ENCODE measurements around the gene AGAP2. TPM values are rescaled to one million over a fixed set of nuclear protein-coding genes. Genes with fewer than 3 reads are reported as not detected.

The AGAP2 gene
- total and polyA plus RNA-seq, 2 of the 13 experiments (the other 11 are each of a cell fraction or from before 2014, with no cell fraction given), result 0.38 to 0.45 TPM

DNA sequence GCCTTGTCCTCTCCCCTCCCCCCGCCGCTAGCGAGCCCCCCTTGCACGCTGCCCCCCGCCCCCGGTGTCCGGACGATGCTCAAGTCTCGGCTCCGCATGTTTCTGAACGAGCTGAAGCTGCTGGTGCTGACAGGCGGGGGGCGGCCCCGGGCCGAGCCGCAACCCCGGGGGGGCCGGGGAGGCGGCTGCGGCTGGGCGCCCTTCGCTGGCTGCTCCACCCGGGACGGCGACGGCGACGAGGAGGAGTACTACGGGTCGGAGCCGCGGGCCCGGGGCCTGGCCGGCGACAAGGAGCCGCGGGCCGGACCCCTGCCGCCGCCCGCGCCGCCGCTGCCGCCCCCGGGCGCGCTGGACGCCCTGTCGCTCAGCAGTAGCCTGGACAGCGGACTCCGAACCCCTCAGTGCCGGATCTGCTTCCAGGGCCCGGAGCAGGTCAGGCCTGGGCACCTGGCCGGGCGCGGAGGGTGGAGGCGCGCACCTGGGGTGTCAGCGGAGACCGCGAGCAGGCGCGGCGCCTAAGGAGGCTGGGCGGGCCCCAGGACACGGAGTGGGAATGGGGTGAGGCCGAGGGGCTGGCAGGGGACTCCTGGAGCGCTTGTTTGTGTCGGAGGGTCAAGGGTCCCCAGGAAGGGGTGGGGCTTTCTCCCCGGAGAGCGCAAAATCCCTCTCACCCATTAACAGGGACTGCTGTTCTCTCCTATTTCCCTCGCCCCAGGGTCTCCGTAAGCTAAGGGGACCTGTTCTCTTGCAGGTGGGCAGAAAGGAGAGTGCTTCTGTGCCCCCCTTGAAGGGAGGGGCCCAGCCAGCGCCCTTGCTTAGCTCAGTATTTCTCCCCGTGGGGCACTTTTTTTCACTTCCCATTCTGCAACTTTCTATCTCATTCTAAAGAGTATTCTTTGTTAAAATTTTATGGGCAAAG is 17.2 kb upstream of the AGAP2 start (continued):
- TF ChIP-seq ZNF660 (CRISPR knock-in tag; IDR thresholded peaks at IDR 0.05; ENCODE audit: borderline replicate concordance, low read depth) (no peak), HDAC1 (CRISPR knock-in tag; IDR thresholded peaks at IDR 0.05) (peak; percentile 81), ZMAT3 (CRISPR knock-in tag; conservative IDR thresholded peaks at IDR 0.05) (no peak), FOSL2 (CRISPR knock-in tag; IDR thresholded peaks at IDR 0.05) (0 out of 2 replicates have a peak, but pooled peaks have one; percentile 12), HOXA3 (CRISPR knock-in tag; IDR thresholded peaks at IDR 0.05) (peak; percentile 66), ZNF263 (CRISPR knock-in tag; IDR thresholded peaks at IDR 0.05) (no peak), JARID2 (CRISPR knock-in tag; IDR thresholded peaks at IDR 0.05; ENCODE audit: insufficient replicate concordance) (no peak), ESRRA (CRISPR knock-in tag; IDR thresholded peaks at IDR 0.05; ENCODE audit: low read depth) (peak; percentile 5; the same call in 1 of the 2 replicates), TCF12 (IDR thresholded peaks at IDR 0.05) (no peak), TCF12 (CRISPR knock-in tag; IDR thresholded peaks at IDR 0.05) (0 out of 2 replicates have a peak, but pooled peaks have one; percentile 56), ZNF556 (CRISPR knock-in tag; IDR thresholded peaks at IDR 0.05; ENCODE audit: borderline replicate concordance) (peak; percentile 69; the same call in 1 of the 2 replicates)
- TF ChIP-seq, protein P1, sequence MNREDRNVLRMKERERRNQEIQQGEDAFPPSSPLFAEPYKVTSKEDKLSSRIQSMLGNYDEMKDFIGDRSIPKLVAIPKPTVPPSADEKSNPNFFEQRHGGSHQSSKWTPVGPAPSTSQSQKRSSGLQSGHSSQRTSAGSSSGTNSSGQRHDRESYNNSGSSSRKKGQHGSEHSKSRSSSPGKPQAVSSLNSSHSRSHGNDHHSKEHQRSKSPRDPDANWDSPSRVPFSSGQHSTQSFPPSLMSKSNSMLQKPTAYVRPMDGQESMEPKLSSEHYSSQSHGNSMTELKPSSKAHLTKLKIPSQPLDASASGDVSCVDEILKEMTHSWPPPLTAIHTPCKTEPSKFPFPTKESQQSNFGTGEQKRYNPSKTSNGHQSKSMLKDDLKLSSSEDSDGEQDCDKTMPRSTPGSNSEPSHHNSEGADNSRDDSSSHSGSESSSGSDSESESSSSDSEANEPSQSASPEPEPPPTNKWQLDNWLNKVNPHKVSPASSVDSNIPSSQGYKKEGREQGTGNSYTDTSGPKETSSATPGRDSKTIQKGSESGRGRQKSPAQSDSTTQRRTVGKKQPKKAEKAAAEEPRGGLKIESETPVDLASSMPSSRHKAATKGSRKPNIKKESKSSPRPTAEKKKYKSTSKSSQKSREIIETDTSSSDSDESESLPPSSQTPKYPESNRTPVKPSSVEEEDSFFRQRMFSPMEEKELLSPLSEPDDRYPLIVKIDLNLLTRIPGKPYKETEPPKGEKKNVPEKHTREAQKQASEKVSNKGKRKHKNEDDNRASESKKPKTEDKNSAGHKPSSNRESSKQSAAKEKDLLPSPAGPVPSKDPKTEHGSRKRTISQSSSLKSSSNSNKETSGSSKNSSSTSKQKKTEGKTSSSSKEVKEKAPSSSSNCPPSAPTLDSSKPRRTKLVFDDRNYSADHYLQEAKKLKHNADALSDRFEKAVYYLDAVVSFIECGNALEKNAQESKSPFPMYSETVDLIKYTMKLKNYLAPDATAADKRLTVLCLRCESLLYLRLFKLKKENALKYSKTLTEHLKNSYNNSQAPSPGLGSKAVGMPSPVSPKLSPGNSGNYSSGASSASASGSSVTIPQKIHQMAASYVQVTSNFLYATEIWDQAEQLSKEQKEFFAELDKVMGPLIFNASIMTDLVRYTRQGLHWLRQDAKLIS (CRISPR knock-in tag; IDR thresholded peaks at IDR 0.05), result 0 out of 2 replicates have a peak, but pooled peaks have one; percentile 32
- TF ChIP-seq, protein P2, sequence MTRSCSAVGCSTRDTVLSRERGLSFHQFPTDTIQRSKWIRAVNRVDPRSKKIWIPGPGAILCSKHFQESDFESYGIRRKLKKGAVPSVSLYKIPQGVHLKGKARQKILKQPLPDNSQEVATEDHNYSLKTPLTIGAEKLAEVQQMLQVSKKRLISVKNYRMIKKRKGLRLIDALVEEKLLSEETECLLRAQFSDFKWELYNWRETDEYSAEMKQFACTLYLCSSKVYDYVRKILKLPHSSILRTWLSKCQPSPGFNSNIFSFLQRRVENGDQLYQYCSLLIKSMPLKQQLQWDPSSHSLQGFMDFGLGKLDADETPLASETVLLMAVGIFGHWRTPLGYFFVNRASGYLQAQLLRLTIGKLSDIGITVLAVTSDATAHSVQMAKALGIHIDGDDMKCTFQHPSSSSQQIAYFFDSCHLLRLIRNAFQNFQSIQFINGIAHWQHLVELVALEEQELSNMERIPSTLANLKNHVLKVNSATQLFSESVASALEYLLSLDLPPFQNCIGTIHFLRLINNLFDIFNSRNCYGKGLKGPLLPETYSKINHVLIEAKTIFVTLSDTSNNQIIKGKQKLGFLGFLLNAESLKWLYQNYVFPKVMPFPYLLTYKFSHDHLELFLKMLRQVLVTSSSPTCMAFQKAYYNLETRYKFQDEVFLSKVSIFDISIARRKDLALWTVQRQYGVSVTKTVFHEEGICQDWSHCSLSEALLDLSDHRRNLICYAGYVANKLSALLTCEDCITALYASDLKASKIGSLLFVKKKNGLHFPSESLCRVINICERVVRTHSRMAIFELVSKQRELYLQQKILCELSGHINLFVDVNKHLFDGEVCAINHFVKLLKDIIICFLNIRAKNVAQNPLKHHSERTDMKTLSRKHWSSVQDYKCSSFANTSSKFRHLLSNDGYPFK (CRISPR knock-in tag; IDR thresholded peaks at IDR 0.05; ENCODE audit: borderline replicate concordance), result peak; percentile 34; the same call in 1 of the 2 replicates
- TF ChIP-seq, protein P3, sequence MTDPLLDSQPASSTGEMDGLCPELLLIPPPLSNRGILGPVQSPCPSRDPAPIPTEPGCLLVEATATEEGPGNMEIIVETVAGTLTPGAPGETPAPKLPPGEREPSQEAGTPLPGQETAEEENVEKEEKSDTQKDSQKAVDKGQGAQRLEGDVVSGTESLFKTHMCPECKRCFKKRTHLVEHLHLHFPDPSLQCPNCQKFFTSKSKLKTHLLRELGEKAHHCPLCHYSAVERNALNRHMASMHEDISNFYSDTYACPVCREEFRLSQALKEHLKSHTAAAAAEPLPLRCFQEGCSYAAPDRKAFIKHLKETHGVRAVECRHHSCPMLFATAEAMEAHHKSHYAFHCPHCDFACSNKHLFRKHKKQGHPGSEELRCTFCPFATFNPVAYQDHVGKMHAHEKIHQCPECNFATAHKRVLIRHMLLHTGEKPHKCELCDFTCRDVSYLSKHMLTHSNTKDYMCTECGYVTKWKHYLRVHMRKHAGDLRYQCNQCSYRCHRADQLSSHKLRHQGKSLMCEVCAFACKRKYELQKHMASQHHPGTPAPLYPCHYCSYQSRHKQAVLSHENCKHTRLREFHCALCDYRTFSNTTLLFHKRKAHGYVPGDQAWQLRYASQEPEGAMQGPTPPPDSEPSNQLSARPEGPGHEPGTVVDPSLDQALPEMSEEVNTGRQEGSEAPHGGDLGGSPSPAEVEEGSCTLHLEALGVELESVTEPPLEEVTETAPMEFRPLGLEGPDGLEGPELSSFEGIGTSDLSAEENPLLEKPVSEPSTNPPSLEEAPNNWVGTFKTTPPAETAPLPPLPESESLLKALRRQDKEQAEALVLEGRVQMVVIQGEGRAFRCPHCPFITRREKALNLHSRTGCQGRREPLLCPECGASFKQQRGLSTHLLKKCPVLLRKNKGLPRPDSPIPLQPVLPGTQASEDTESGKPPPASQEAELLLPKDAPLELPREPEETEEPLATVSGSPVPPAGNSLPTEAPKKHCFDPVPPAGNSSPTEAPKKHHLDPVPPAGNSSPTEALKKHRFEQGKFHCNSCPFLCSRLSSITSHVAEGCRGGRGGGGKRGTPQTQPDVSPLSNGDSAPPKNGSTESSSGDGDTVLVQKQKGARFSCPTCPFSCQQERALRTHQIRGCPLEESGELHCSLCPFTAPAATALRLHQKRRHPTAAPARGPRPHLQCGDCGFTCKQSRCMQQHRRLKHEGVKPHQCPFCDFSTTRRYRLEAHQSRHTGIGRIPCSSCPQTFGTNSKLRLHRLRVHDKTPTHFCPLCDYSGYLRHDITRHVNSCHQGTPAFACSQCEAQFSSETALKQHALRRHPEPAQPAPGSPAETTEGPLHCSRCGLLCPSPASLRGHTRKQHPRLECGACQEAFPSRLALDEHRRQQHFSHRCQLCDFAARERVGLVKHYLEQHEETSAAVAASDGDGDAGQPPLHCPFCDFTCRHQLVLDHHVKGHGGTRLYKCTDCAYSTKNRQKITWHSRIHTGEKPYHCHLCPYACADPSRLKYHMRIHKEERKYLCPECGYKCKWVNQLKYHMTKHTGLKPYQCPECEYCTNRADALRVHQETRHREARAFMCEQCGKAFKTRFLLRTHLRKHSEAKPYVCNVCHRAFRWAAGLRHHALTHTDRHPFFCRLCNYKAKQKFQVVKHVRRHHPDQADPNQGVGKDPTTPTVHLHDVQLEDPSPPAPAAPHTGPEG (CRISPR knock-in tag; IDR thresholded peaks at IDR 0.05), result peak; percentile 56; the same call in 1 of the 2 replicates
- TF ChIP-seq, protein P4, sequence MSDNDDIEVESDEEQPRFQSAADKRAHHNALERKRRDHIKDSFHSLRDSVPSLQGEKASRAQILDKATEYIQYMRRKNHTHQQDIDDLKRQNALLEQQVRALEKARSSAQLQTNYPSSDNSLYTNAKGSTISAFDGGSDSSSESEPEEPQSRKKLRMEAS (IDR thresholded peaks at IDR 0.05), result peak; percentile 44; the same call in 1 of the 2 replicates
